GM12873 (cell line): ENCODE data around the gene HMGB2.

ENCODE experiments used
- CTCF ChIP-seq: IDR thresholded peaks from 2 replicates; pipeline ENCODE4 v1.5.1; 2012; ENCODE audit warnings: low read depth, mild to moderate bottlenecking, moderate library complexity, low read length, control low read depth; ENCODE audit not compliant: insufficient read depth; ENCODE audit errors: missing control alignments

HMGB2 gene

GRCh38 chr4:173334085-173334890, at the start of gene HMGB2:
Gene HMGB2 (minus strand): TSS chr4:173334358. CDS start chr4:173333649, 709 bp downstream.
- no peak for TF ChIP-seq CTCF

GRCh38 chr4:173382349-173382748, 48.2 kb upstream of the HMGB2 start:
- TF ChIP-seq CTCF, result no peak

GRCh38 chr4:173381610-173382009, 47.5 kb upstream of the HMGB2 start:
- TF ChIP-seq CTCF, result no peak

GRCh38 chr4:173380987-173381386, 46.8 kb upstream of the HMGB2 start:
- no peak for TF ChIP-seq CTCF

- TF ChIP-seq CTCF, result no peak
Observed at GRCh38 chr4:173379929-173380328, 45.8 kb upstream of the HMGB2 start.

GRCh38 chr4:173374588-173374987, 40.4 kb upstream of the HMGB2 start:
- no peak for TF ChIP-seq CTCF

GRCh38 chr4:173371292-173372192, 37.4 kb upstream of the HMGB2 start:
- no peak for TF ChIP-seq CTCF
